Transverse colon (tissue), 4 donors: ENCODE results near the gene STK32B. TPM values are rescaled to one million over a fixed set of nuclear protein-coding genes. Genes with fewer than 3 reads are reported as not detected.

ENCODE experiments used
- DNase-seq: peaks from one replicate; pipeline ENCODE4 v3.0.0-alpha.2; 2019
- H3K27ac ChIP-seq, 4 donors: fragments of 200-600 bp; sonication (generic); 2 replicates each; pipeline ENCODE4 v1.5.1; 2016 to 2018; ENCODE audit warnings: inconsistent platforms in 4 of 4
- H3K27me3 ChIP-seq: fragments of 200-600 bp; sonication (generic); 2 replicates; pipeline ENCODE4 v1.5.1; 2017; ENCODE audit warnings: inconsistent platforms
- H3K36me3 ChIP-seq, 4 donors: fragments of 200-600 bp; sonication (generic); 2 replicates each; pipeline ENCODE4 v1.5.1; 2017 to 2019; ENCODE audit warnings: inconsistent platforms in 4 of 4
- H3K4me1 ChIP-seq, 4 donors: fragments of 200-600 bp; sonication (generic); 2 replicates each; pipeline ENCODE4 v1.5.1; 2017 to 2020; ENCODE audit warnings: inconsistent platforms in 4 of 4
- H3K4me3 ChIP-seq, 4 donors: fragments of 200-600 bp; sonication (generic); 1 replicate in 1 of 4; 2 replicates in 3 of 4; pipeline versions ENCODE4 v1.5.1 to v1.6.1; 2017 to 2019; ENCODE audit warnings: inconsistent platforms in 4 of 4
- H3K9me3 ChIP-seq, 2 donors: fragments of 200-600 bp; sonication (generic); 2 replicates each; pipeline ENCODE4 v1.5.1; 2017 to 2019; ENCODE audit warnings: inconsistent platforms in 2 of 2
- CTCF ChIP-seq, 5 experiments: fragments of 200-600 bp in 3 of 5; fragments of 450-650 bp in 2 of 5; sonication (generic) in 3 of 5; IDR thresholded peaks; 1 replicate in 2 of 5; 2 replicates in 3 of 5; pipeline ENCODE4 v1.5.1; 2016 to 2017; ENCODE audit warnings: antibody characterized with exemption in 5 of 5, inconsistent platforms in 3 of 5, mild to moderate bottlenecking in 2 of 5, moderate library complexity in 1 of 5
- EP300 ChIP-seq: sonication (generic); formaldehyde crosslinking; IDR thresholded peaks from one replicate; pipeline ENCODE4 v1.6.1; 2017; ENCODE audit warnings: antibody characterized with exemption, low read depth
- POLR2A ChIP-seq: fragments of 450-650 bp; IDR thresholded peaks from one replicate; pipeline ENCODE4 v1.6.1; 2016; ENCODE audit warnings: antibody characterized with exemption, mild to moderate bottlenecking, moderate library complexity
- POLR2AphosphoS5 ChIP-seq, 3 donors: sonication (generic); formaldehyde crosslinking; IDR thresholded peaks; one replicate each; pipeline ENCODE4 v1.6.1; 2016; ENCODE audit warnings: antibody characterized with exemption in 3 of 3
- WGBS, 2 donors: methylation state at CpG; one replicate each; pipeline ENCODE4 v1.1.5; 2018; ENCODE audit warnings: low coverage in 1 of 2; 5-methylcytosine and 5-hydroxymethylcytosine counted together
- in situ Hi-C, 4 donors: fragments of 200-750 bp; cut with MboI; loops; one replicate each; pipeline versions ENCODE4 v1.15.0 to v1.15.1; 2017; ENCODE audit warnings: low sequenced_read_pairs in 3 of 4, low pct_ligation_motif_present in 1 of 4, low pct_unique_long_range_greater_than_20kb in 1 of 4
- intact Hi-C: fragments of 100-400 bp; cut with DNase I; formaldehyde crosslinking; loops from one replicate; pipeline ENCODE4 v1.15.1; 2023; ENCODE audit warnings: low total_unique reads
- total RNA-seq, 4 donors: library from RNA; depleted of rRNA; stranded (reverse); fragments of >200 nt; gene quantifications; one replicate each; pipeline ENCODE4 v1.1.0, GENCODE V29; 2016

STK32B gene
- total RNA-seq, 4 donors from 2014 or later = 0.37 to 1.1 (median 0.64) TPM

GRCh38 chr4:5045097-5045496 lies 6.2 kb upstream of the STK32B start:
- Histone ChIP-seq H3K36me3 (no peaks in the 10 kb centered on the region), H3K4me3 (no peak overlapping the region), H3K27ac (no peak overlapping the region), H3K4me1 (no peaks in the 10 kb centered on the region), H3K9me3 (no peaks in the 10 kb centered on the region), H3K27me3 (no peaks in the 10 kb centered on the region)
- in situ Hi-C loops = no loop called here
- TF ChIP-seq CTCF (IDR thresholded peaks at IDR 0.05) (no peak), POLR2A (no peak), POLR2AphosphoS5 (IDR thresholded peaks at IDR 0.05) (no peak), EP300 (no peak)
- peak; percentile 18 for DNase-seq
- WGBS, 2 donors = 59% methylated on average over 3 of the region's 3 CpGs; no CpG with 5 or more reads in 1 of the 2 donors
- intact Hi-C loops = loop anchor here (5.0 kb wide), 1 partner anchor 428 kb away; no protein-coding TSS in a partner anchor

- intact Hi-C loops (loop anchor here (5.0 kb wide), 1 partner anchor 431 kb away; no protein-coding TSS in a partner anchor), in situ Hi-C loops (no loop called here)
- Histone ChIP-seq H3K4me1 (peaks cover 0 to 6% (median 5%) of the 10 kb centered on the region in 4 donors), H3K4me3 (no peak overlapping the region), H3K27me3 (peaks cover 18% of the 10 kb centered on the region), H3K27ac (no peak overlapping the region), H3K9me3 (no peaks in the 10 kb centered on the region), H3K36me3 (no peaks in the 10 kb centered on the region)
- WGBS, 2 donors = 80% methylated on average over 4 of the region's 4 CpGs; no CpG with 5 or more reads in 1 of the 2 donors
- TF ChIP-seq POLR2A (no peak), EP300 (no peak), CTCF (IDR thresholded peaks at IDR 0.05) (no peak), POLR2AphosphoS5 (IDR thresholded peaks at IDR 0.05) (no peak)
- no peak for DNase-seq
These were observed 2.6 kb upstream of the STK32B start for GRCh38 chr4:5048721-5049120.

- Histone ChIP-seq H3K4me1 (peaks cover 0 to 6% (median 5%) of the 10 kb centered on the region in 4 donors), H3K27ac (peak overlapping the region in 2 of 4 donors; percentile 1 to 11), H3K27me3 (peaks cover 18% of the 10 kb centered on the region), H3K4me3 (peak overlapping the region; percentile 29 to 53 (median 46)), H3K36me3 (no peaks in the 10 kb centered on the region), H3K9me3 (no peaks in the 10 kb centered on the region)
- peak; percentile 54 for DNase-seq
- intact Hi-C loops = no loop called here
- 8 to 11% methylated on average over 11 to 36 of the region's 36 CpGs for WGBS, 2 donors
- TF ChIP-seq CTCF (IDR thresholded peaks at IDR 0.05) (peak; percentile 44 to 54 (median 51)), POLR2A (no peak), POLR2AphosphoS5 (IDR thresholded peaks at IDR 0.05) (no peak), EP300 (no peak)
- in situ Hi-C loops = no loop called here
These were observed 581 bp upstream of the STK32B start for GRCh38 chr4:5050520-5051277.

GRCh38 chr4:5052204-5052702 lies 973 bp downstream of the STK32B start:
- no peaks in the 10 kb centered on the region for H3K9me3 ChIP-seq
- no peaks in the 10 kb centered on the region for H3K36me3 ChIP-seq
- H3K4me3 ChIP-seq = peak overlapping the region in 3 of 4 donors; percentile 29 to 49 (median 43)
- peaks cover 18% of the 10 kb centered on the region for H3K27me3 ChIP-seq
- peak overlapping the region in 1 of 4 donors; percentile 11 for H3K27ac ChIP-seq
- no peak for TF ChIP-seq EP300
- no peak for TF ChIP-seq POLR2AphosphoS5 (IDR thresholded peaks at IDR 0.05)
- no peak for TF ChIP-seq POLR2A
- no peak for TF ChIP-seq CTCF (IDR thresholded peaks at IDR 0.05)
- intact Hi-C loops (no loop called here), in situ Hi-C loops (no loop called here)
- no peak for DNase-seq
- H3K4me1 ChIP-seq = peaks cover 0 to 6% (median 5%) of the 10 kb centered on the region in 4 donors
- WGBS, 2 donors = 34% methylated on average over 18 of the region's 18 CpGs; no CpG with 5 or more reads in 1 of the 2 donors
